ENCODE data around the gene ANKH. TPM values are rescaled to one million over a fixed set of nuclear protein-coding genes. Genes with fewer than 3 reads are reported as not detected.

The ANKH gene
- total RNA-seq, 1 experiment from 2014 or later = 16.9 TPM

DNA sequence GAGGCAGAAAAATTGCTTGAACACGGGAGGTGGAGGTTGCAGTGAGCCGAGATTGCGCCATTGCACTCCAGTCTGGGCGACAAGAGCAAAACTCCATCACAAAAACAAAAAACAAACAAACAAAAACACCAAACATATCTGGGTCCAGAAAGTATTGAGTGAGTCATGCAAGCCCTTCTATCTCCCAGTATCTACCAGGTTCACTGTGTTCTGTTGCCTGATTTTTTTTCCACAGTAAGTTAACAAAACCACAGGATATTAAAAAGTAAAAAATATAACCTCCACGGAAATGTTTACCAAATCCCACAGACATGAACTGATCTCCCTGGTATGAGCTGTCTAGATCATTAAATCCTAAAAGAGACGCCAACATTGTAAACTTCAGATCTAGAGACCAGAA, 94.4 kb downstream of the ANKH start:
- Mint-ChIP-seq H3K9me3 (no peaks in the 10 kb centered on the region), H3K27ac (no peak overlapping the region), H3K4me1 (peaks cover 13% of the 10 kb centered on the region), H3K36me3 (no peaks in the 10 kb centered on the region; the same call in 1 of the 2 replicates), H3K27me3 (ENCODE audit: low read depth) (no peaks in the 10 kb centered on the region), H3K4me3 (no peak overlapping the region)
- TF ChIP-seq OVOL2 (CRISPR knock-in tag; IDR thresholded peaks at IDR 0.05; ENCODE audit: borderline replicate concordance) = no peak
- TF ChIP-seq IRF2 (CRISPR knock-in tag; IDR thresholded peaks at IDR 0.05; ENCODE audit: borderline replicate concordance, low read depth) = no peak
- no peak for TF ChIP-seq FOXK1 (CRISPR knock-in tag; IDR thresholded peaks at IDR 0.05)
- no peak for TF ChIP-seq HMGA2 (CRISPR knock-in tag; IDR thresholded peaks at IDR 0.05)
- TF ChIP-seq, protein P1, sequence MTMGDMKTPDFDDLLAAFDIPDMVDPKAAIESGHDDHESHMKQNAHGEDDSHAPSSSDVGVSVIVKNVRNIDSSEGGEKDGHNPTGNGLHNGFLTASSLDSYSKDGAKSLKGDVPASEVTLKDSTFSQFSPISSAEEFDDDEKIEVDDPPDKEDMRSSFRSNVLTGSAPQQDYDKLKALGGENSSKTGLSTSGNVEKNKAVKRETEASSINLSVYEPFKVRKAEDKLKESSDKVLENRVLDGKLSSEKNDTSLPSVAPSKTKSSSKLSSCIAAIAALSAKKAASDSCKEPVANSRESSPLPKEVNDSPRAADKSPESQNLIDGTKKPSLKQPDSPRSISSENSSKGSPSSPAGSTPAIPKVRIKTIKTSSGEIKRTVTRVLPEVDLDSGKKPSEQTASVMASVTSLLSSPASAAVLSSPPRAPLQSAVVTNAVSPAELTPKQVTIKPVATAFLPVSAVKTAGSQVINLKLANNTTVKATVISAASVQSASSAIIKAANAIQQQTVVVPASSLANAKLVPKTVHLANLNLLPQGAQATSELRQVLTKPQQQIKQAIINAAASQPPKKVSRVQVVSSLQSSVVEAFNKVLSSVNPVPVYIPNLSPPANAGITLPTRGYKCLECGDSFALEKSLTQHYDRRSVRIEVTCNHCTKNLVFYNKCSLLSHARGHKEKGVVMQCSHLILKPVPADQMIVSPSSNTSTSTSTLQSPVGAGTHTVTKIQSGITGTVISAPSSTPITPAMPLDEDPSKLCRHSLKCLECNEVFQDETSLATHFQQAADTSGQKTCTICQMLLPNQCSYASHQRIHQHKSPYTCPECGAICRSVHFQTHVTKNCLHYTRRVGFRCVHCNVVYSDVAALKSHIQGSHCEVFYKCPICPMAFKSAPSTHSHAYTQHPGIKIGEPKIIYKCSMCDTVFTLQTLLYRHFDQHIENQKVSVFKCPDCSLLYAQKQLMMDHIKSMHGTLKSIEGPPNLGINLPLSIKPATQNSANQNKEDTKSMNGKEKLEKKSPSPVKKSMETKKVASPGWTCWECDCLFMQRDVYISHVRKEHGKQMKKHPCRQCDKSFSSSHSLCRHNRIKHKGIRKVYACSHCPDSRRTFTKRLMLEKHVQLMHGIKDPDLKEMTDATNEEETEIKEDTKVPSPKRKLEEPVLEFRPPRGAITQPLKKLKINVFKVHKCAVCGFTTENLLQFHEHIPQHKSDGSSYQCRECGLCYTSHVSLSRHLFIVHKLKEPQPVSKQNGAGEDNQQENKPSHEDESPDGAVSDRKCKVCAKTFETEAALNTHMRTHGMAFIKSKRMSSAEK (CRISPR knock-in tag; IDR thresholded peaks at IDR 0.05; ENCODE audit: borderline replicate concordance) = no peak
- no peak for TF ChIP-seq ZNF317 (CRISPR knock-in tag; IDR thresholded peaks at IDR 0.05; ENCODE audit: borderline replicate concordance, low read depth)
- no peak for TF ChIP-seq ARID4B (CRISPR knock-in tag; IDR thresholded peaks at IDR 0.05; ENCODE audit: borderline replicate concordance)
- no peak for TF ChIP-seq ATF6 (CRISPR knock-in tag; IDR thresholded peaks at IDR 0.05)
- TF ChIP-seq, protein P2, sequence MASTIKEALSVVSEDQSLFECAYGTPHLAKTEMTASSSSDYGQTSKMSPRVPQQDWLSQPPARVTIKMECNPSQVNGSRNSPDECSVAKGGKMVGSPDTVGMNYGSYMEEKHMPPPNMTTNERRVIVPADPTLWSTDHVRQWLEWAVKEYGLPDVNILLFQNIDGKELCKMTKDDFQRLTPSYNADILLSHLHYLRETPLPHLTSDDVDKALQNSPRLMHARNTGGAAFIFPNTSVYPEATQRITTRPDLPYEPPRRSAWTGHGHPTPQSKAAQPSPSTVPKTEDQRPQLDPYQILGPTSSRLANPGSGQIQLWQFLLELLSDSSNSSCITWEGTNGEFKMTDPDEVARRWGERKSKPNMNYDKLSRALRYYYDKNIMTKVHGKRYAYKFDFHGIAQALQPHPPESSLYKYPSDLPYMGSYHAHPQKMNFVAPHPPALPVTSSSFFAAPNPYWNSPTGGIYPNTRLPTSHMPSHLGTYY (CRISPR knock-in tag; IDR thresholded peaks at IDR 0.05) = no peak
- TF ChIP-seq CREM (CRISPR knock-in tag; IDR thresholded peaks at IDR 0.05) = no peak
- TF ChIP-seq ESRRA (CRISPR knock-in tag; IDR thresholded peaks at IDR 0.05; ENCODE audit: borderline replicate concordance) = no peak
- no peak for TF ChIP-seq ZNF671 (CRISPR knock-in tag; IDR thresholded peaks at IDR 0.05)
- no peak for TF ChIP-seq GABPB1 (CRISPR knock-in tag; IDR thresholded peaks at IDR 0.05)
- no peak for TF ChIP-seq ZNF263 (CRISPR knock-in tag; IDR thresholded peaks at IDR 0.05; ENCODE audit: low read depth)
- TF ChIP-seq TP53 (CRISPR knock-in tag; IDR thresholded peaks at IDR 0.05) = no peak
- no peak for TF ChIP-seq NR1H2 (CRISPR knock-in tag; IDR thresholded peaks at IDR 0.05)
- no peak for TF ChIP-seq TCF7 (CRISPR knock-in tag; IDR thresholded peaks at IDR 0.05; ENCODE audit: low read depth)
- no peak for TF ChIP-seq ZNF416 (CRISPR knock-in tag; IDR thresholded peaks at IDR 0.05)
- no peak for ATAC-seq
- no peak for DNase-seq (ENCODE audit: low spot score)
- ChIA-PET POLR2A (no interaction called here), CTCF (no interaction called here)
